Colonic mucosa (tissue), 4 donors: Measurements from ENCODE around the gene ERFL. TPM values are rescaled to one million over a fixed set of nuclear protein-coding genes. Genes with fewer than 3 reads are reported as not detected.
A peak's percentile ranks its signal among the peaks of the same experiment; 100 is the strongest.

Experiments used
- DNase-seq: peaks from one replicate; pipeline ENCODE4 v3.0.0-alpha.2; 2020
- H3K27ac ChIP-seq: fragments of 200-600 bp; one replicate; pipeline ENCODE4 v1.8.0; 2021
- H3K27me3 ChIP-seq: fragments of 200-600 bp; one replicate; pipeline ENCODE4 v1.8.0; 2021
- H3K36me3 ChIP-seq: fragments of 200-600 bp; one replicate; pipeline ENCODE4 v1.8.0; 2021
- H3K4me1 ChIP-seq: fragments of 200-600 bp; one replicate; pipeline ENCODE4 v1.8.0; 2021; ENCODE audit warnings: mild to moderate bottlenecking
- H3K4me3 ChIP-seq: fragments of 200-600 bp; one replicate; pipeline ENCODE4 v1.8.0; 2021
- H3K9ac ChIP-seq, 2 donors: one replicate each; pipeline ENCODE4 v1.7.0; 2013; ENCODE audit warnings: control low read depth in 2 of 2, low read depth in 2 of 2, low read length in 2 of 2
- H3K9me3 ChIP-seq: fragments of 200-600 bp; one replicate; pipeline ENCODE4 v1.8.0; 2021
- CTCF ChIP-seq: fragments of 200-600 bp; IDR thresholded peaks from one replicate; pipeline ENCODE4 v1.8.0; 2022; ENCODE audit warnings: antibody characterized with exemption, mild to moderate bottlenecking
- intact Hi-C: fragments of 100-400 bp; cut with DNase I; formaldehyde crosslinking; loops from one replicate; pipeline ENCODE4 v1.14.1; 2022
- total RNA-seq, 2 donors: library from RNA; stranded (reverse); fragmentation: NEBNext Ultra II Directional in 1 of 2; extraction: Animal tissue kit (Norgen Biotek cat#: 25700) in 1 of 2; gene quantifications; one replicate each; pipeline ENCODE4 v1.2.1, GENCODE V29; 2021
- donor health status: healthy.
- donor health status: DM: no; HTN: no; CAD: no.
- donor health status: DM: no; HTN: no; CAD: no.

The ERFL gene
- total RNA-seq, 2 donors from 2014 or later = 0.42 to 0.47 TPM

- peak overlapping the region; percentile 53 for H3K27ac ChIP-seq
- H3K4me3 ChIP-seq = peak overlapping the region; percentile 11
- no peaks in the 10 kb centered on the region for H3K27me3 ChIP-seq
- H3K9ac ChIP-seq = peak overlapping the region in 1 of 2 donors; percentile 64
- no peak for TF ChIP-seq CTCF
- peaks cover 19% of the 10 kb centered on the region for H3K4me1 ChIP-seq
- H3K9me3 ChIP-seq = no peaks in the 10 kb centered on the region
- peaks cover 7% of the 10 kb centered on the region for H3K36me3 ChIP-seq
- peak; percentile 70 for DNase-seq
- intact Hi-C loops = no loop called here
Measured at GRCh38 chr19:41887711-41888382, 40.4 kb downstream of the ERFL start.

GRCh38 chr19:41886761-41887710 lies 41.2 kb downstream of the ERFL start:
- intact Hi-C loops = no loop called here

GRCh38 chr19:41883821-41884733 lies 44.2 kb downstream of the ERFL start:
- TF ChIP-seq CTCF = no peak
- Histone ChIP-seq H3K27ac (peak overlapping the region; percentile 88), H3K27me3 (no peaks in the 10 kb centered on the region), H3K9ac (peak overlapping the region; percentile 91 to 92), H3K36me3 (peaks cover 3% of the 10 kb centered on the region), H3K4me1 (peaks cover 19% of the 10 kb centered on the region), H3K4me3 (peak overlapping the region; percentile 79), H3K9me3 (no peaks in the 10 kb centered on the region)
- DNase-seq = peak; percentile 97
- intact Hi-C loops = no loop called here

More at GRCh38 chr19:41886761-41887710, 41.2 kb downstream of the ERFL start:
- Histone ChIP-seq H3K4me3 (peak overlapping the region; percentile 11), H3K9ac (peak overlapping the region in 1 of 2 donors; percentile 64), H3K27ac (peak overlapping the region; percentile 53), H3K9me3 (no peaks in the 10 kb centered on the region), H3K4me1 (peaks cover 19% of the 10 kb centered on the region), H3K27me3 (no peaks in the 10 kb centered on the region), H3K36me3 (peaks cover 7% of the 10 kb centered on the region)
- TF ChIP-seq CTCF = no peak
- DNase-seq = no peak

GRCh38 chr19:41883463-41883820 lies 44.8 kb downstream of the ERFL start:
- Histone ChIP-seq H3K36me3 (no peaks in the 10 kb centered on the region), H3K27ac (peak overlapping the region; percentile 88), H3K4me1 (peaks cover 19% of the 10 kb centered on the region), H3K9ac (peak overlapping the region; percentile 79 to 92), H3K4me3 (peak overlapping the region; percentile 79), H3K27me3 (no peaks in the 10 kb centered on the region), H3K9me3 (no peaks in the 10 kb centered on the region)
- no peak for DNase-seq
- intact Hi-C loops = no loop called here
- TF ChIP-seq CTCF = no peak
